ENCODE results near the gene CEP131. TPM values are rescaled to one million over a fixed set of nuclear protein-coding genes. Genes with fewer than 3 reads are reported as not detected.

Gene CEP131
- 12.9 and 15.3 TPM in 2 replicates for total RNA-seq

DNA sequence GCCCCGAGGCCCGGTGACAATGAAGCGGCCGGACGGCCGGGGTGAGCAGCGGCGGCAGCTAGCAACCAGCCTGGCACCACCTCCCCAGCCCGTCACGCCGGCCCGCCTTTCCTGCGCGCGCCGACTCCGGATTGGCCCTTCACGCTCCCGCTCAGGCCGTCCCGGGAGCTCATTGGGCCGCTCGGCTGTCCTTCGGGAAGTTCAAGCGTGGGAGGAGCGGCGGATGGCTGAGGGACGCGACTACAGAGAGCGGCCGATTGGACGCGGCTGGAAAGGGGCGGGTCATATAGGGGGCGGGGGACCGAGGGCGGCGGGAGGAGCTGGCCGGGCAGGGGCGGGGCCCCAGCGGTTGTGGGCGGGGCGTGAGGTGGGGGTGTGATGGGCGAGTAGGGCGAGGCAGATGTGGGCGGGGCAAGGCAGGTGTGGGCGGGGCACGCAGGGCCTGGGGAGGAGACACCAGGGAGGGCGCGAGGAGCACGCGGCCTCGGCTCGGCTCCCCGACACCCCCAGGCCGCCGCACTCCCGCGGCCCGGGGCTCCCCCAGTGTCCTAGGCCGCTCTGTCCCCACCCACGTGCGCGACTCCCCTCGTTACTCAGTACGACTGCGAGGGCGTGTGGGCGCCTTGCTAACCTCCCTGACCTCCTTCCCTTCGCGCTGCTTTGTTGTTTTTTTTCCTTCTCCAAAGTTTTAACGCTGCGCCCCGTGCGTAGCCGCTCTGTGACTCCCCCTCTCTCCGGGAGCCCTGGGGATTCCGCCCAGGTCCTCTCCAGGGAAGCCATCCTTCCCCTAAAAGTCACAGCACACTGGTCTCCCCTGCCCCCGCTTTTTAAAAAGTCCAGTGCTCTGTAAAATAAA lies at the start of gene CEP131:
Gene CEP131 (minus strand): TSS at position 60 of the 856 bp plus-strand sequence. CDS start 2,909 bp downstream, outside the sequence.

DNA sequence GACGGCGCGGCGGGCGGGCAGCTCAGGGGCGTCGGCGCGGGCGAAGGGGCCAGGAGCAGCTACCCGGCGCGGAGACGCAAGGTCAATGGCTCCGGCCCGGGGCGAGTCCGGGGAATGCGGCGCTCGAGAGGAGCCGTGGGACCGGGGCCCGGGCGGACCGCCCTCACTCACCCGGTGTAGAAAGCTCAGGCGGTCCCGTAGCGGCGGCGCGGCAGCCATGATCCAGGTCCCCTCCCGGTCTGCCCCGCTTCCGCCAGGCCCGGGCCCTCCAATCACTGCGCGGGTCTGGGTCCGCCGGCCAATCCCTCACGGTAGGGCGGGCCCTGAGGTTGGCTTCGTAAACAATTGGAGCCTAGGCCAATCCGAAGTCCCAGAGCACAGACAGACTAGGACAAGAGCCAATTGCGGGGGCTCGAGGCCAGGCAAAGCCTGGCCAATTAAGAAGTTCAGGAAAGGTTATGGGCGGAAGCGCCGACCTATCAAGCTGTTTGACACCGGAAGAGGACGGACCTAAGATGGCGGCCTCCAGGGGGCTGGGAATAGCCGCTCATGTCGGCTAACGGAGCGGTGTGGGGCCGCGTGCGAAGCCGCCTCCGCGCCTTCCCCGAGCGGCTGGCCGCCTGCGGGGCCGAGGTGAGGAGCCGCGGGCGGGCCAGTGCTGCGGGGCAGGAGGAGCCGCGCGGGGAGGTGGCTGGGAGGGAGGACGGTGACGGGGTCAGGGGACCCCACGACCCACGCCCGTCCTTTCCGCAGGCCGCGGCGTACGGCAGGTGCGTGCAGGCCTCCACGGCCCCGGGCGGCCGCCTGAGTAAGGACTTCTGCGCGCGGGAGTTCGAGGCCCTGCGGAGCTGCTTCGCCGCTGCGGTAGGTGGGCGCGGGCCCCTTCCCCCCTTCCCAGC lies 16.3 kb upstream of the CEP131 start, which contains the start of the genes NDUFAF8 and TEPSIN:
Gene NDUFAF8 (plus strand): TSS at position 504 of the 899 bp plus-strand sequence. CDS start 46 bp downstream, at position 550.
Gene TEPSIN (minus strand): TSS at position 241 of the 899 bp plus-strand sequence. CDS start 22 bp downstream, at position 219.

DNA sequence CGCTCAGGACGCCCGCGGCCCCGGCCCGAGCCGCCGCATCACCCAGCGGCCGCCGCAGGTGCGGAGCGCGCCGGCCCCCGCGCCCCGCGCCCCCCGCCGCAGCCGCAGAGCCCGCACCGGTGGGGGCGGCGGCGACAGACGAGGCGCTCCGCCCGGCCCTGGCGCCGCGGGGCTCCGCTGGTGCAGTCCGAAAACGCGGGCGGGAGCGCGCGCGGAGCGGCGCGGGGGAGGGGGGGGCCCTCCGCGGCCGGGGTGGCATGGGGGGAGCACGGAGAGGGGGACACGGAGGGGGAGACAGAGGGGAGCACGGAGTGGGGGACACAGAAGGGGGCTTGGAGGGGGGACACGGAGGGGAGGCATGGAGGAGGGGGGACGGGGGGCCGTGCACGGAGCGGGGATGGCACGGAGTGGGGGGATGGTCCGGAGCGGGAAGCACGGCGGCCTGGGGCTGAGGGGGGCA lies 56.7 kb downstream of the CEP131 start, which contains the start of gene AATK:
Gene AATK (minus strand): TSS at position 189 of the 460 bp plus-strand sequence. CDS start 229 bp downstream, outside the sequence.

DNA sequence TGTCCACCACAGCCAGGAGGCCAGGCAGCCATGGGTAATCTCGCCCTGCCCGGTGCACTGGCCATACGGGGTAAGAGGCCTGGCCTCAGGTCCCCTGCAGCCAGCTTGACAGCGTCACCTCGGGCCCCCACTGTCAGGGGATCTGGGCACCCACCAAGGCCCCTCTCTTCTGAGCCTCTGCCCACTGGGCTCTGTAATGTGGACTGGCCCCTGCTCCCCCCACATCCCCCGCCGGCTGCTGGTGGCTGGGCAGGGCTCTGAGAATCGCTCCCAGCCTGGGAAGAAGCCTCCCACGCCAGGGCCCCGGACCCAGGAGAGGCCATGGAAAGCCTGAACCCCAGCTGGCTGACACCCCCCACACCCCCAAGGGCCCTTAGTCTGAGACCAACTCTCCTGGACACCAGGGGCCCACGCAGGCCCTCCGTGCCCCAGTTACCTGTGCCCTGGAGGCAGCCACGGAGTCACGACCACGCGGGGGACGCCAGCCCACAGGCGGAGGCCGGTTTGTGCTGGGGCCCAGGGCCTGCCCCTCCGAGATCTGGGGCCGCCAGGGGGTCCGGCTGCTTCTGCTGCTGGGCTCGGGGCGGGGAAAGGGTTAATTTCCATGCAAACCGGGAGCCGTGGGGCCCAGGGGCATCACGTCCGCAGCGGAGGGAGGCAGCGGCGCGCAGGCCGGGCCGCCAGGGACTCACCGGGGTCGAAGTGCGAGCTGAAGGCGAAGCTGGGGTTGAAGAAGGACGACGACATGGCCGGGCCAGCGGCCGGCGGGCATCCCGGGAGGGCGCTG lies 57.3 kb downstream of the CEP131 start, which contains the start of gene PVALEF:
Gene PVALEF (plus strand): TSS at position 262 of the 787 bp plus-strand sequence. CDS start 15,720 bp downstream, outside the sequence.

Other genes starting within 250 kb of the CEP131 start
- 28.9 and 30.6 TPM in 2 replicates for gene CHMP6, start 231.1 kb downstream of the CEP131 start, total RNA-seq
- gene BAIAP2, start 187.8 kb downstream of the CEP131 start, total RNA-seq, result 10.6 and 14.0 TPM in 2 replicates
- not detected in 2 replicates for gene PVALEF, start 57.5 kb downstream of the CEP131 start, total RNA-seq
- 2.1 and 3.8 TPM in 2 replicates for gene AATK, start 56.7 kb downstream of the CEP131 start, total RNA-seq
- gene TEPSIN, start 16.1 kb upstream of the CEP131 start, total RNA-seq, result 17.8 and 21.2 TPM in 2 replicates
- 30.9 and 42.2 TPM in 2 replicates for gene NDUFAF8, start 16.4 kb upstream of the CEP131 start, total RNA-seq
- 58.9 and 76.7 TPM in 2 replicates for gene SLC38A10, start 72.3 kb upstream of the CEP131 start, total RNA-seq
- gene BAHCC1, start 172.5 kb upstream of the CEP131 start, total RNA-seq, result 6.0 and 10.3 TPM in 2 replicates

Measured in thoracic aorta endothelial cell (primary cell).